Stimulated activated memory B cell treated with anti-CD40 and anti-IgM and Interleukin-4, amounts not matched to agents 10 μg/mL and 1 μg/mL and 100 μg/mL, for 72 hours (primary cell): ENCODE results near the gene TMPRSS11A.

Experiments
- ATAC-seq: fragments of 150-1000 bp; cut with Tn5 transposase; 2 replicates; pipeline ENCODE4 v1.10.0; 2021
- H3K27ac Mint-ChIP-seq: one replicate; pipeline ENCODE4 v1.8.0; 2022; ENCODE audit warnings: mild to moderate bottlenecking, mixed read lengths
- H3K27me3 Mint-ChIP-seq: one replicate; pipeline ENCODE4 v1.8.0; 2022; ENCODE audit warnings: mixed read lengths
- H3K36me3 Mint-ChIP-seq: one replicate; pipeline ENCODE4 v1.8.0; 2022; ENCODE audit warnings: mixed read lengths
- H3K4me1 Mint-ChIP-seq: one replicate; pipeline ENCODE4 v1.8.0; 2022; ENCODE audit warnings: mixed read lengths
- H3K4me3 Mint-ChIP-seq: one replicate; pipeline ENCODE4 v1.8.0; 2022; ENCODE audit warnings: mild to moderate bottlenecking, moderate library complexity, mixed read lengths
- H3K9me3 Mint-ChIP-seq: one replicate; pipeline ENCODE4 v1.8.0; 2022; ENCODE audit warnings: mixed read lengths

The TMPRSS11A gene, protein sequence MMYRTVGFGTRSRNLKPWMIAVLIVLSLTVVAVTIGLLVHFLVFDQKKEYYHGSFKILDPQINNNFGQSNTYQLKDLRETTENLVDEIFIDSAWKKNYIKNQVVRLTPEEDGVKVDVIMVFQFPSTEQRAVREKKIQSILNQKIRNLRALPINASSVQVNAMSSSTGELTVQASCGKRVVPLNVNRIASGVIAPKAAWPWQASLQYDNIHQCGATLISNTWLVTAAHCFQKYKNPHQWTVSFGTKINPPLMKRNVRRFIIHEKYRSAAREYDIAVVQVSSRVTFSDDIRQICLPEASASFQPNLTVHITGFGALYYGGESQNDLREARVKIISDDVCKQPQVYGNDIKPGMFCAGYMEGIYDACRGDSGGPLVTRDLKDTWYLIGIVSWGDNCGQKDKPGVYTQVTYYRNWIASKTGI

DNA sequence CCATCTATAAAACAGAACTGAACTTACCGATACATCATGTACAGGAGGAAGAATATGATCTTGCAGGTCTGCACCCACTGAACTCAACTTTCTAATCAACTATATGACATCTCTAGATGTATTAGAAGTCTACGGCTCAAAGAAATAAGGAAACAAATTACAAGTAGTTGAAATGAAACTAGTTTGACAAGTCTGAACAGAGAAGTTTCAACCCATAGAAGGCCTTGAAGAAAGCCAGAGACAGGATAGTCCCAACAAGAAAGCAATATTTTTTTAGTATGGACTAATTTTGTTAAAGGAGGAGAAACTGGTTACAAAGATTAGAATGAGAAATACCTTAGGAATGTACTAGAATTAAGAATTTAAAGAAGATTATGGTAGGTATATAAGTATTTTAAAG lies at the start of gene TMPRSS11A:
TMPRSS11A (minus strand) TSS at position 138 of the 400 bp plus-strand sequence; CDS start at position 38, 100 bp downstream.
- no peak within 1 kb of the TSS for H3K27ac Mint-ChIP-seq
- H3K4me3 Mint-ChIP-seq = no peak within 1 kb of the TSS
- H3K27me3 Mint-ChIP-seq = no peaks in the 10 kb centered on the region
- no peaks in the 10 kb centered on the region for H3K36me3 Mint-ChIP-seq
- no peaks in the 10 kb centered on the region for H3K4me1 Mint-ChIP-seq
- H3K9me3 Mint-ChIP-seq = no peaks in the 10 kb centered on the region
- no peak for ATAC-seq

DNA sequence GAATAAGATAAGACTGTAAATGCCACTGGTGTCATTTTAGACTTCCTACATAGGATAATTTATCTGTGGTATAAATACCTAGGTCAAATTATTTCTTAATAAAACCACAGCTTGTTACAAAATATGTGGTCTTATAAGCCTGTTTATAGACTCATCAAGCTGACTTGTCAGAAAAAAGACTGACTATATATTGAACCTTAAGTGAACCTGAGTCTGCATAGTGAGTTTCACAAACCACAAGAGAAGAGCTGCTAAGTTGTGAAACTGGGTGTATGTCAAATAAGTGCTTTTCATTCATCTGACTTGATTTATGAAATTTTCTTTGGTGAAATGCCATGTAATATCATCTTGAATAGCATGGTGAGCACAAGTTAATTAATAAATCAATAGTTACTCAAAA lies 48.4 kb upstream of the TMPRSS11A start:
- Mint-ChIP-seq H3K9me3 (no peaks in the 10 kb centered on the region), H3K4me3 (no peak overlapping the region), H3K27me3 (no peaks in the 10 kb centered on the region), H3K36me3 (no peaks in the 10 kb centered on the region), H3K27ac (no peak overlapping the region), H3K4me1 (no peaks in the 10 kb centered on the region)
- ATAC-seq = no peak

DNA sequence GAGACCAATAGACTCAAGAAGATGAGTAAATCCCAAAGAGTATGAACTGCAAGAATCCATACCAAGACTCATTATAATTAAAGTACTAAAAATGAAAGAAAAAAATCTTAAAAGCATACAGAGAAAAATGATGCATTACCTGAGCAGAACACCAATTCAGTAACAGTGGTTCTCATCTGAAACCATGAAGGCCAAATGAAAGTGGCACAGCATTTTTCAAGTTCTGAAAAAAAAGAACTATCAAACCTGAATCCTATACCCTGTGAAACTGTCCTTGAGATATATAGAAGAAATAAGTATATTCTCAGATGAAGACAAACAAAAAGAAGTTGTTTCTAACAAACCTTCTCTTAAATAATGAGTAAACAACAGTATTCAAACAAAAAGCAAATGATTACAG lies 39.6 kb upstream of the TMPRSS11A start:
- H3K27ac Mint-ChIP-seq = no peak overlapping the region
- H3K27me3 Mint-ChIP-seq = peaks cover 11% of the 10 kb centered on the region
- peaks cover 8% of the 10 kb centered on the region for H3K9me3 Mint-ChIP-seq
- H3K4me3 Mint-ChIP-seq = no peak overlapping the region
- ATAC-seq = no peak
- H3K4me1 Mint-ChIP-seq = no peaks in the 10 kb centered on the region
- H3K36me3 Mint-ChIP-seq = no peaks in the 10 kb centered on the region

DNA sequence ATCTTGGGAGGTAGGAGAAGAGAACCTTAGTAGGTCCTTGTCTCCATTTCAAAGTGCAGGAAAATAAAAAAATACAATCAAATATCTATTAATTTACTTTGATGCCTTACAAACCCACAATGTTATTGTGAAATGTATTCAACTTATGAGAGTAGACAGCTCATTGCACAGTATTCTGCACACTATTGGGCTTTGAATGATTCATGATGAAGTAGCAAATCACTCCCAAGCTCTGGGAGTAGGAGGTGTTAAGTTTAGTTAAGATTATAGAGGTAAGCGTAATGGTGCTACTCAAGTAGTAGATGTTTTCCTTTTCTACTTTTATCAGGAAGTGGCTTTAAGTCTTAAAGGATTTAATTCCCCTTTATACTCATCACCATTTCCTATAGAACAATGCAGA lies 32.8 kb upstream of the TMPRSS11A start:
- Mint-ChIP-seq H3K4me1 (no peaks in the 10 kb centered on the region), H3K9me3 (no peaks in the 10 kb centered on the region), H3K27ac (no peak overlapping the region), H3K4me3 (no peak overlapping the region), H3K36me3 (no peaks in the 10 kb centered on the region), H3K27me3 (no peaks in the 10 kb centered on the region)
- no peak for ATAC-seq

DNA sequence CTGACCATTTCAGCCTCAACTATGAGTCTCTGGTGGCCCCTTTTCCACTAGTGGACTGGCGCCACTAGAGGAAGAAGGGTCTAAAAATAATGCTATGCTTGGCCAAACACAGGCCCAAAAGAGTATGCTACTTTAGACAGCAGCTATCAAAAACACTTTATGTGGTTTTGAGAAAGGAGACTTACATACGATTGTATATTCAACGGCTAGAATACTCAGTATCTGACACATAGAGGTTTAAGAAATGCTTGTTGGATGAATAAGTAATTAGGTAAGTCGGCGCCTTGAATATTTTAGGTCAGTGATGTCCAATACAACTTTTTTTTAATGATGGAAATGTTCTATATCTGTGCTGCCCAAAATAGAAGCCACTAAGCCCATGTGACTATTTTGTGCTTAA lies 25.7 kb upstream of the TMPRSS11A start:
- Mint-ChIP-seq H3K9me3 (no peaks in the 10 kb centered on the region), H3K36me3 (no peaks in the 10 kb centered on the region), H3K27me3 (peaks cover 21% of the 10 kb centered on the region), H3K27ac (no peak overlapping the region), H3K4me3 (no peak overlapping the region), H3K4me1 (no peaks in the 10 kb centered on the region)
- ATAC-seq = no peak

DNA sequence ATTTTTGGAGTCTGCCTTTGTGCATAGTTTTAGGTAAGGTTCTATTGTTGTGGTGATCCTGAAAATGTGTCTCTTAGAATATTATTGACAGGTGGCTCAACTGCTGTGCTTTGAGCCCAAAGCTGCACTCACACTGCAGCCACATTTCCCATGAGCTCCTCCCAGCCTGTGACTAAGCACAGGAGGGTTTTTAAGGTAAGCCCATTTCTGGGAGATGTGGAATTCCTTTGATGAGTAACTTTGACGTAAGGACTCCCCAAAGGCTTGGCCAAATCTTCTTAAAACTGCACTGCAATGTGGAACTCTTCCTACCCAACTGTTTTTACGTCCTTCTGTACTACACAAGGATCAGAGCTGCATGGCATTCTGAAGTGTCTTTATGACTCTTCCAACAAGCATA lies 20.0 kb upstream of the TMPRSS11A start:
- no peak overlapping the region for H3K27ac Mint-ChIP-seq
- H3K4me3 Mint-ChIP-seq = no peak overlapping the region
- H3K4me1 Mint-ChIP-seq = no peaks in the 10 kb centered on the region
- peaks cover 51% of the 10 kb centered on the region for H3K27me3 Mint-ChIP-seq
- no peak for ATAC-seq
- H3K9me3 Mint-ChIP-seq = peaks cover 5% of the 10 kb centered on the region
- H3K36me3 Mint-ChIP-seq = no peaks in the 10 kb centered on the region

DNA sequence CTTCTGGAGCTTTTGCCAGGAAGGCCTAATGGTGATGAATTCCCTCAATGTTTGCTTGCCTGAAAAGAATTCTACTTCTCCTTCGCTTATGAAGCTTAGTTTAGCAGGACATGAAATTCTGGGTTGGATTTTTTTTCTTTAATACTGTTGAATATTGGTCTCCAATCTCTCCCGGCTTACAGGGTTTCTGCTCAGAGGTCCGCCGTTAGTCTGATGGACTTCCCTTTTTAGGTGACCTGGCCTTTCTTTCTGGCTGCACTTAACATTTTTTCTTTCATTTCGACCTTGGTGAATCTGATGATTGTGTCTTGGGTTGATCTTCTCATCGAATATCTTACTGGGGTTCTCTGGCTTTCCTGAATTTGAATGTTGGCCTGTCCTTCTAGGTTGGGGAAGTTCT lies 17.2 kb upstream of the TMPRSS11A start:
- no peak overlapping the region for H3K27ac Mint-ChIP-seq
- ATAC-seq = no peak
- H3K4me1 Mint-ChIP-seq = no peaks in the 10 kb centered on the region
- H3K9me3 Mint-ChIP-seq = peaks cover 8% of the 10 kb centered on the region
- no peak overlapping the region for H3K4me3 Mint-ChIP-seq
- H3K36me3 Mint-ChIP-seq = no peaks in the 10 kb centered on the region
- H3K27me3 Mint-ChIP-seq = peaks cover 40% of the 10 kb centered on the region

DNA sequence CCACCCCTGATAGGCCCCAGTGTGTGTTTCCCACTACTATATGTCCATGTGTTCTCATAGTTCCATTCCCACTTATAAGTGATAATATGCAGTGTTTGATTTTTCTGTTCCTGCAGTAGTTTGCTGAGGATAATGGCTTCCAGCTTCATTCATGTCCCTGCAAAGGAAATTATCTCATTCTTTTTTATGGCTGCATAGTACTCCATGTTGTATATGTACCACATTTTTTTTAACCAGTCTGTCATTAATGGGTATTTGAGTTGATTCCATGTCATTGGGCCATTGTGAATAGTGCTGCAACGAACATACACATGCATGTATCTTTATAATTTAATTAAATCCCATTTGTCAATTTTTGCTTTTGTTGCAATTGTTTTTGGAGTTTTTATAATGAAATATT lies 10.3 kb upstream of the TMPRSS11A start:
- H3K27ac Mint-ChIP-seq = no peak overlapping the region
- H3K36me3 Mint-ChIP-seq = no peaks in the 10 kb centered on the region
- ATAC-seq = no peak
- H3K9me3 Mint-ChIP-seq = peaks cover 10% of the 10 kb centered on the region
- no peak overlapping the region for H3K4me3 Mint-ChIP-seq
- peaks cover 3% of the 10 kb centered on the region for H3K27me3 Mint-ChIP-seq
- H3K4me1 Mint-ChIP-seq = no peaks in the 10 kb centered on the region

DNA sequence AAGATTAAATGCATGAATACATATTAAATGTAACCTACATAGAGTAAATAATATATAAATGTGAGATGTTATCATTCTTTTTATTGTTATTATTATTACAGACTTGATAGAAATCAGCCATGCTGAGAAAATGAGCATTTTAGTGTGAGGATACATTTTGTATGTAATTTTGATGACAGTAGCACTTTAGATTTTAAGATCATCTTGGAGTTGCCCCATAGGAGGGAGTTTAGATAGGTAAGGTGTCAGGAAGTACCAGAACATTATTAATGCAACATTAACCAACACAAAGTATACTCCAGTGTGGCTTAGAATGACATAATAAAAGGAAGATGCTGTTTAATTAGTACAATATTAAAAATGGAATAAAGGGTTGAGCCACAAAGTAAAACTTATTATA lies 8.4 kb downstream of the TMPRSS11A start:
- no peak for ATAC-seq
- H3K9me3 Mint-ChIP-seq = peaks cover 4% of the 10 kb centered on the region
- H3K4me1 Mint-ChIP-seq = no peaks in the 10 kb centered on the region
- H3K4me3 Mint-ChIP-seq = no peak overlapping the region
- H3K27ac Mint-ChIP-seq = no peak overlapping the region
- peaks cover 9% of the 10 kb centered on the region for H3K27me3 Mint-ChIP-seq
- no peaks in the 10 kb centered on the region for H3K36me3 Mint-ChIP-seq

DNA sequence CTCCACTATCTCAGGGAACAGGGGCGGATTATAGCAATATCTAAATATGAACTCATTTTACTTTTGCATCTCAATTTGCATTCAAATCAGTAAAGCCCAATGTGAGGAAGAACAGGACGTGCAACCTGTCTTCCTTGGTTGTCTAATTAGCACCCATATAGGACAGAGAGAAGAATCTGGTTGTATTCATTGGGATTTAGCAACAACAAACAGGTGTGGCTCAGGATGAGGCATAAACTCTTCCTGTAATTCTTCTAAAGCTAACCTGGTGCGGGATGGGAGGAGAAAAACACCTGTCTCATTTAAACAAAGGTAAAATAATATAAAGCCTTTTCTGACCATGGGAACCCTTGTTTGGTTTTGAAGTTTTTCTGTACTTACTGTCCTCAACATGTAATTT lies 22.2 kb downstream of the TMPRSS11A start:
- H3K9me3 Mint-ChIP-seq = peaks cover 3% of the 10 kb centered on the region

DNA sequence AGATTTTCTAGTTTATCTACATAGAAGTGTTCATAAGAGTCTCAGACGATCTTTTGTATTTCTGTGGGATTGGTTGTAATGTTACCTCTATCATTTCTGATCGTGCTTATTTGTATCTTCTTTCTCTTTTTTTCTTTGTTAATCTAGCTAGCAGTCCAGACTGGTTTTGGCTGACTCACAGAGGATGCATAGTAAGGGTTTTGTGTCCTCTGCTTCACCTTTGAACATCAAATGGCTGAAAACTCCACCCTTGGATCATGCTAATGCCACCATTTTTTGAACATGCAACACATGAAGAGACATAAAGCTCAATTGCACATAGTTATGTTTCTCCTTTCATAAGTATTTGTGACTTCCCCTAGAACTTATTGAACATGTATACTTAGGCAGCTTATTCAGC lies 22.8 kb downstream of the TMPRSS11A start:
- Mint-ChIP-seq H3K9me3 (peaks cover 3% of the 10 kb centered on the region), H3K4me1 (no peaks in the 10 kb centered on the region), H3K27me3 (no peaks in the 10 kb centered on the region), H3K36me3 (no peaks in the 10 kb centered on the region), H3K27ac (no peak overlapping the region), H3K4me3 (no peak overlapping the region)
- ATAC-seq = no peak

More for the DNA sequence above, 22.2 kb downstream of the TMPRSS11A start:
- Mint-ChIP-seq H3K27ac (no peak overlapping the region), H3K27me3 (no peaks in the 10 kb centered on the region), H3K4me3 (no peak overlapping the region), H3K4me1 (no peaks in the 10 kb centered on the region), H3K36me3 (no peaks in the 10 kb centered on the region)
- ATAC-seq = no peak

DNA sequence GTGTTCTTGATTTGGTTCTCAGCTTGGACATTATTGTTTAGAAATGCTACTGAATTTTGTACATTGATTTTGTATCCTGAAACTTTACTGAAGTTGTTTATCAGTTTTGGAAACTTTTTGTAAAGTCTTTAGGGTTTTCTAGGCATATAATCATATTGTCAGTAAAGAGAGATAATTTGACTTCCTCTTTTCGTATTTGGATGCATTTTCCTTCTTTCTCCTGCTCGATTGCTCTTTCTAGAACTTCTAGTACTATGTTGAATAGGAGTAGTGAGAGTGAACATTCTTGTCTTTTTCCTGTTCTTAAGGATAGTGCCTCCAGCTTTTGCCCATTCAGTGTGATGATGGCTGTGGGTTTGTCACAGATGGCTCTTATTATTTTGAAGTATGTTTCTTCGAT lies 24.1 kb downstream of the TMPRSS11A start:
- H3K36me3 Mint-ChIP-seq = no peaks in the 10 kb centered on the region
- no peaks in the 10 kb centered on the region for H3K27me3 Mint-ChIP-seq
- no peak for ATAC-seq
- H3K4me1 Mint-ChIP-seq = no peaks in the 10 kb centered on the region
- no peak overlapping the region for H3K27ac Mint-ChIP-seq
- peaks cover 3% of the 10 kb centered on the region for H3K9me3 Mint-ChIP-seq
- H3K4me3 Mint-ChIP-seq = no peak overlapping the region

DNA sequence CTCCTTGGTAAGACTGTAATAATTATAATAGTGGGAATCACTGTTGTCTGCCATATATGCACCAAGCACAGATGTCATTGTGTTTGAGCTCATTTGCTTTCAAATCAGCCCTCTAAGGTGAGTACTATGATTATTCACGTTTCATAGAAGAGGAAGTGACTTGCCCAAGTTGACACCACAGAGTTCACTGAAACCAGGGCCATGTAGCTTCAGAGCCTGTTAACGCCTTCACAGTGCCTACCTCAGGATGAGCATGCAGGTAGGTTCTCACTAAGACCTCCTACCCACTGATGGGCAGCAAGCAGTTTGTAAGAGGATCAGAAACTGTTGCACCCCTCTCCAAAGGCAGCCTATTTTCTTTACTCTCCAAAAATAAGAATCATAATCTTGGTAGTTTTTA lies 27.4 kb downstream of the TMPRSS11A start:
- Mint-ChIP-seq H3K9me3 (peaks cover 3% of the 10 kb centered on the region), H3K27ac (no peak overlapping the region), H3K4me3 (no peak overlapping the region), H3K36me3 (no peaks in the 10 kb centered on the region), H3K4me1 (no peaks in the 10 kb centered on the region), H3K27me3 (no peaks in the 10 kb centered on the region)
- no peak for ATAC-seq

DNA sequence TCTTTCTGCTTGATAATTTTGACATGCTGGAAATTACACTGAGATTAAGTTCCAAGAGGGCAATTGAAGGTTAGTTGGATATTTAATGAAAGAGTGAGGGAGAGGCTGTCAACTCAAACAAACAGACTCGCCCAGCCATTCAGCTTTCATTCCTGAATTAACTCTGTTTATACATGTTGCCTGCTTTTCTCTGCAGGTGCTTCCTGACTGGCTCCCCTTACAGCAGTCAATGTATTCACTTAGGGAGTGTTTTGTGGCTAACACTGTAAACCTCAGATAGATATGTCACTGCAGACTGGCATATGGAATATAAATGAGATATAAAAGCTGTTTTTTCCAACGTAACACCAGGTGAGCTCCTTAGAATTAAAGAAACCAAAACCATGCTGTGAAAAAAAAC lies 28.7 kb downstream of the TMPRSS11A start:
- no peaks in the 10 kb centered on the region for H3K4me1 Mint-ChIP-seq
- no peak overlapping the region for H3K4me3 Mint-ChIP-seq
- ATAC-seq = no peak
- H3K27me3 Mint-ChIP-seq = no peaks in the 10 kb centered on the region
- H3K27ac Mint-ChIP-seq = no peak overlapping the region
- H3K9me3 Mint-ChIP-seq = peaks cover 3% of the 10 kb centered on the region
- no peaks in the 10 kb centered on the region for H3K36me3 Mint-ChIP-seq

DNA sequence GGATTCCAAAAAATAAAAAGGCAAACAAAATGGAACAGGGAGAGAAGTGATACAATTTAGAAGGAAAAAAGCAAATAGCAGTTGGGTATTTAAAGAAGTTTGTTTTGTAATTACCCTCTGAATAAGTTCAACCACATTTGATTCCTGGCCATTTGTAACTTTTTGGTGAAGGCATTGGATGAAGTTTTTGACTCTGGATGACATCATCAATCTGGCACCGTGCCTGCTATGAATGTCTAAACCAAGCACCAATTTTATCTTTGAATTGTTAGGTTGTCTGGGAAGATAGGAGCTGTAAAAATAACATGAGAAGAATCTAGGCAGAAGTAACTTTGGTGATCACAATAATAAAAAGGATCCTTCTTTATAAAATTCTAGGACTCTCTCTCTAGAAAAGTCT lies 29.5 kb downstream of the TMPRSS11A start:
- Mint-ChIP-seq H3K4me1 (no peaks in the 10 kb centered on the region), H3K36me3 (no peaks in the 10 kb centered on the region), H3K27me3 (no peaks in the 10 kb centered on the region), H3K4me3 (no peak overlapping the region), H3K27ac (no peak overlapping the region), H3K9me3 (peaks cover 3% of the 10 kb centered on the region)
- no peak for ATAC-seq

DNA sequence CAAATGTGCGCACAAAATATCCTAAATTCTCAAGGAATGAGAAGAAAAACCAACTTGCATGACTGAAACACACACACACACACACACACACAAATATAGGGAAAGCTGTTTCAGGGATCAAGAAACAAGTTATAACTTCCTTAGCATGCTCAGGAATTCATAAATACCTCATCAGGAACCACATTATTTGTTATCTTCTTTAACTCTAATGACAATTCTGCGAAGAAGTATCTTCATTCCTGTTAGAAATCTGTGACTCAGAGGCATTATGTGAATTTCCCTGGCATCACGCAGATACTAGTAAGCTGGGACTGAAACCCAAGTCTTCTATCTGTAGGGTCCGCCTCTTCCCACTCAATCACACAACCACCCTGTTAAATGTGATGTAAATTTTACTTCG lies 30.3 kb downstream of the TMPRSS11A start:
- Mint-ChIP-seq H3K4me1 (no peaks in the 10 kb centered on the region), H3K9me3 (peaks cover under 1% of the 10 kb centered on the region), H3K27me3 (no peaks in the 10 kb centered on the region), H3K27ac (no peak overlapping the region), H3K36me3 (no peaks in the 10 kb centered on the region), H3K4me3 (no peak overlapping the region)
- ATAC-seq = no peak
